IMR-90 (cell line): ENCODE measurements around the gene STAC. TPM values are rescaled to one million over a fixed set of nuclear protein-coding genes. Genes with fewer than 3 reads are reported as not detected.

Experiments
- ATAC-seq: fragments of 200-7000 bp; cut with Tn5 transposase; 2 replicates; pipeline ENCODE4 v1.9.1; 2020; ENCODE audit warnings: low read depth, mild to moderate bottlenecking, moderate library complexity
- BruUV-seq: library from RNA; stranded (reverse); fragments of 400-500 nt; replicated peaks from 2 replicates; lab custom pipeline; 2021; lab: Mats Ljungman, UMichigan
- CTCF ChIA-PET: fragments of 300-600 bp; formaldehyde crosslinking; extraction: SDS; loops from one replicate; lab custom pipeline; 2021; ENCODE audit warnings: antibody characterized with exemption; lab: Yijun Ruan, JAX
- POLR2A ChIA-PET: fragments of 300-600 bp; sonication (Branson Sonifier 250); formaldehyde crosslinking; loops from one replicate; lab custom pipeline; 2022; ENCODE audit warnings: antibody characterized with exemption; ENCODE audit not compliant: unreplicated experiment; lab: Charles Lee
- DNase-seq: peaks from one replicate; pipeline ENCODE4 v3.0.0; 2013
- H2AFZ ChIP-seq: replicated peaks from 2 replicates; pipeline ENCODE3; 2013; ENCODE audit warnings: low read length, mild to moderate bottlenecking; ENCODE audit not compliant: poor library complexity
- H2AK5ac ChIP-seq: 2 replicates; pipeline ENCODE4 v1.6.1; 2013; ENCODE audit warnings: low read depth, low read length, inconsistent platforms
- H2AK9ac ChIP-seq: replicated peaks from 2 replicates; pipeline ENCODE3; 2013; ENCODE audit warnings: mild to moderate bottlenecking, low read depth, low read length, moderate library complexity; ENCODE audit not compliant: poor library complexity
- H2BK120ac ChIP-seq: 2 replicates; pipeline ENCODE4 v1.6.1; 2013; ENCODE audit warnings: low read depth, low read length, inconsistent platforms
- H2BK15ac ChIP-seq: 3 replicates; pipeline ENCODE4 v1.6.1; 2013; ENCODE audit warnings: low read depth, low read length, inconsistent platforms
- H2BK20ac ChIP-seq: 2 replicates; pipeline ENCODE4 v1.6.1; 2013; ENCODE audit warnings: low read depth, mild to moderate bottlenecking, inconsistent platforms, low read length, moderate library complexity
- H2BK5ac ChIP-seq: 2 replicates; pipeline ENCODE4 v1.6.1; 2013; ENCODE audit warnings: mild to moderate bottlenecking, low read depth, low read length, inconsistent platforms; ENCODE audit not compliant: poor library complexity, severe bottlenecking
- H3K14ac ChIP-seq: replicated peaks from 2 replicates; pipeline ENCODE4 v1.6.1; 2013; ENCODE audit warnings: low read depth, low read length, inconsistent platforms
- H3K18ac ChIP-seq: 2 replicates; pipeline ENCODE4 v1.6.1; 2013; ENCODE audit warnings: low read depth, low read length, control low read depth
- H3K23ac ChIP-seq: 2 replicates; pipeline ENCODE4 v1.6.1; 2013; ENCODE audit warnings: low read depth, low read length, inconsistent platforms
- H3K27ac ChIP-seq: 2 replicates; pipeline ENCODE4 v1.5.1; 2013; ENCODE audit warnings: mild to moderate bottlenecking, control low read depth, low read length; ENCODE audit not compliant: insufficient read depth
- H3K27me3 ChIP-seq: 2 replicates; pipeline ENCODE4 v1.6.1; 2013; ENCODE audit warnings: low read length; ENCODE audit not compliant: control insufficient read depth, insufficient read depth
- H3K36me3 ChIP-seq: 2 replicates; pipeline ENCODE4 v1.6.1; 2013; ENCODE audit warnings: low read length, mixed read lengths; ENCODE audit not compliant: control insufficient read depth, insufficient read depth
- H3K4ac ChIP-seq: 2 replicates; pipeline ENCODE4 v1.6.1; 2013; ENCODE audit warnings: low read depth, low read length, inconsistent platforms
- H3K4me1 ChIP-seq: 2 replicates; pipeline ENCODE4 v1.6.1; 2013; ENCODE audit warnings: low read length, mixed read lengths; ENCODE audit not compliant: control insufficient read depth, insufficient read depth
- H3K4me2 ChIP-seq: 2 replicates; pipeline ENCODE4 v1.6.1; 2013; ENCODE audit warnings: low read depth, mild to moderate bottlenecking, control low read depth, low read length, moderate library complexity
- H3K4me3 ChIP-seq: 2 replicates; pipeline ENCODE4 v1.5.1; 2013; ENCODE audit warnings: low read depth, mild to moderate bottlenecking, control low read depth, low read length, moderate library complexity; ENCODE audit not compliant: insufficient read depth
- H3K56ac ChIP-seq: 2 replicates; pipeline ENCODE4 v1.6.1; 2013; ENCODE audit warnings: low read length, inconsistent platforms; ENCODE audit not compliant: insufficient read depth; ENCODE audit errors: extremely low read depth
- H3K79me1 ChIP-seq, 2 experiments: 2 replicates each; pipeline ENCODE4 v1.6.1; 2013; ENCODE audit warnings: low read length in 2 of 2, inconsistent platforms in 1 of 2, low read depth in 1 of 2
- H3K9ac ChIP-seq: 2 replicates; pipeline ENCODE4 v1.6.1; 2013; ENCODE audit warnings: low read depth, low read length, control low read depth
- H3K9me1 ChIP-seq: 2 replicates; pipeline ENCODE4 v1.6.1; 2013; ENCODE audit warnings: low read length, inconsistent platforms; ENCODE audit not compliant: insufficient read depth
- H3K9me3 ChIP-seq: 2 replicates; pipeline ENCODE4 v1.6.1; 2013; ENCODE audit warnings: low read length; ENCODE audit not compliant: control insufficient read depth, insufficient read depth
- H4K20me1 ChIP-seq: 2 replicates; pipeline ENCODE4 v1.6.1; 2013; ENCODE audit warnings: low read length, inconsistent platforms; ENCODE audit not compliant: insufficient read depth
- H4K5ac ChIP-seq: 2 replicates; pipeline ENCODE4 v1.6.1; 2013; ENCODE audit warnings: mild to moderate bottlenecking, low read depth, low read length, control low read depth
- H4K8ac ChIP-seq, 2 experiments: 2 replicates each; pipeline ENCODE4 v1.6.1; 2013; ENCODE audit warnings: low read depth in 2 of 2, low read length in 2 of 2, control low read depth in 1 of 2, inconsistent platforms in 1 of 2
- H4K91ac ChIP-seq: 2 replicates; pipeline ENCODE4 v1.6.1; 2013; ENCODE audit warnings: low read depth, low read length, inconsistent platforms; ENCODE audit not compliant: insufficient read depth
- BHLHE40 ChIP-seq: fragments of 150-350 bp; IDR thresholded peaks from 2 replicates; pipeline ENCODE4 v1.6.1; 2016; ENCODE audit warnings: mild to moderate bottlenecking, low read depth, low read length
- CHD1 ChIP-seq: IDR thresholded peaks from 2 replicates; pipeline ENCODE4 v1.6.1; 2012; ENCODE audit warnings: low read depth, low read length, improper control_type of control experiment
- MXI1 ChIP-seq: IDR thresholded peaks from 2 replicates; pipeline ENCODE4 v1.6.1; 2012; ENCODE audit warnings: low read depth, mild to moderate bottlenecking, low read length, moderate library complexity, borderline replicate concordance
- POLR2A ChIP-seq: IDR thresholded peaks from 2 replicates; pipeline ENCODE4 v1.6.1; 2012; ENCODE audit warnings: mild to moderate bottlenecking, low read depth, low read length
- USF2 ChIP-seq: fragments of 150-350 bp; IDR thresholded peaks from 2 replicates; pipeline ENCODE4 v1.6.1; 2017; ENCODE audit warnings: mild to moderate bottlenecking, antibody characterized with exemption, low read length, low read depth
- WGBS, 2 experiments: methylation state at CpG; one replicate each; pipeline versions ENCODE4 v1.1.5 to v1.1.7; 2013; ENCODE audit warnings: missing lambda C conversion rate in 2 of 2; ENCODE audit not compliant: insufficient read length in 1 of 2; ENCODE audit errors: extremely low coverage in 2 of 2; 5-methylcytosine and 5-hydroxymethylcytosine counted together
- dilution Hi-C: fragments of 300-500 bp; cut with HindIII; formaldehyde crosslinking; loops from one replicate; pipeline ENCODE4 v1.14.3; 2018; ENCODE audit warnings: low sequenced_read_pairs; ENCODE audit not compliant: unreplicated experiment
- in situ Hi-C: fragments of 300-500 bp; cut with MboI; formaldehyde crosslinking; loops from 3 replicates; pipeline ENCODE4 v1.14.3; 2019; ENCODE audit warnings: low sequenced_read_pairs, inconsistent platforms, mixed read lengths
- intact Hi-C: fragments of 100-400 bp; cut with micrococcal nuclease; formaldehyde crosslinking; loops from 2 replicates; pipeline ENCODE4 v1.10.0; 2022
- polyA plus RNA-seq, 3 experiments: library from polyadenylated mRNA; depleted of rRNA; stranded (reverse); fragments of >200 nt; gene quantifications; 2 replicates each; pipeline ENCODE4 v1.2.3, GENCODE V29; 2012; ENCODE audit warnings: low replicate concordance in 1 of 3
- total RNA-seq: library from RNA; depleted of rRNA; stranded (reverse); fragments of >200 nt; gene quantifications from 2 replicates; pipeline ENCODE4 v1.2.3, GENCODE V29; 2012
- TF ChIP-seq, protein P1 (sequence below): conservative IDR thresholded peaks from 2 replicates; pipeline ENCODE4 v1.5.1; 2012; ENCODE audit warnings: mild to moderate bottlenecking, low read depth, low read length, improper control_type of control experiment

STAC gene
- total and polyA plus RNA-seq, 2 of the 4 experiments (the other 2 are of a cell fraction), result 0.19 to 0.36 TPM

- Histone ChIP-seq H3K4ac (no peak overlapping the region), H2AK5ac (no peak overlapping the region), H3K9me3 (no peaks in the 10 kb centered on the region), H4K20me1 (no peaks in the 10 kb centered on the region), H2BK5ac (no peak overlapping the region), H4K8ac (no peak overlapping the region), H4K91ac (no peak overlapping the region), H2BK15ac (no peak overlapping the region), H3K9ac (no peak overlapping the region), H2AFZ (no peak overlapping the region), H2BK120ac (no peak overlapping the region), H3K18ac (no peak overlapping the region), H4K5ac (no peak overlapping the region), H3K27me3 (no peaks in the 10 kb centered on the region), H3K4me3 (no peak overlapping the region), H3K4me1 (no peaks in the 10 kb centered on the region), H3K36me3 (no peaks in the 10 kb centered on the region), H3K23ac (no peak overlapping the region), H3K56ac (no peak overlapping the region), H3K79me1 (no peaks in the 10 kb centered on the region), H2BK20ac (no peak overlapping the region), H3K4me2 (no peak overlapping the region), H3K14ac (no peak overlapping the region), H2AK9ac (no peak overlapping the region), H3K27ac (no peak overlapping the region), H3K9me1 (no peaks in the 10 kb centered on the region)
- ChIA-PET CTCF (no interaction called here), POLR2A (no interaction called here)
- 29% methylated on average over 1 of the region's 2 CpGs; no CpG with 5 or more reads in 1 of the 2 experiments for WGBS, 2 experiments
- TF ChIP-seq MXI1 (no peak), USF2 (no peak), CHD1 (no peak), BHLHE40 (no peak), POLR2A (no peak)
- TF ChIP-seq, protein P1, sequence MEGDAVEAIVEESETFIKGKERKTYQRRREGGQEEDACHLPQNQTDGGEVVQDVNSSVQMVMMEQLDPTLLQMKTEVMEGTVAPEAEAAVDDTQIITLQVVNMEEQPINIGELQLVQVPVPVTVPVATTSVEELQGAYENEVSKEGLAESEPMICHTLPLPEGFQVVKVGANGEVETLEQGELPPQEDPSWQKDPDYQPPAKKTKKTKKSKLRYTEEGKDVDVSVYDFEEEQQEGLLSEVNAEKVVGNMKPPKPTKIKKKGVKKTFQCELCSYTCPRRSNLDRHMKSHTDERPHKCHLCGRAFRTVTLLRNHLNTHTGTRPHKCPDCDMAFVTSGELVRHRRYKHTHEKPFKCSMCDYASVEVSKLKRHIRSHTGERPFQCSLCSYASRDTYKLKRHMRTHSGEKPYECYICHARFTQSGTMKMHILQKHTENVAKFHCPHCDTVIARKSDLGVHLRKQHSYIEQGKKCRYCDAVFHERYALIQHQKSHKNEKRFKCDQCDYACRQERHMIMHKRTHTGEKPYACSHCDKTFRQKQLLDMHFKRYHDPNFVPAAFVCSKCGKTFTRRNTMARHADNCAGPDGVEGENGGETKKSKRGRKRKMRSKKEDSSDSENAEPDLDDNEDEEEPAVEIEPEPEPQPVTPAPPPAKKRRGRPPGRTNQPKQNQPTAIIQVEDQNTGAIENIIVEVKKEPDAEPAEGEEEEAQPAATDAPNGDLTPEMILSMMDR, result no peak
- intact Hi-C loops (no loop called here), in situ Hi-C loops (no loop called here), dilution Hi-C loops (no loop called here)
- ATAC-seq (no peak), DNase-seq (no peak)
- no TSS peak for BruUV-seq
These were observed 181.3 kb downstream of the STAC start for GRCh38 chr3:36561601-36562000.
